T47D (cell line): ENCODE results near the gene DEPDC1B.
"Not testable (repeated sequence)": the region's sequence is repeated elsewhere in the genome, so short reads cannot be mapped to it uniquely, and the experiment has no call there.

ENCODE experiments used
- DNase-seq, 2 experiments: peaks; one replicate each; pipeline versions ENCODE4 v3.0.0 to v3.0.0-alpha.2; 2011 to 2012; ENCODE audit warnings: low read depth in 1 of 2, low spot score in 1 of 2
- JUND ChIP-seq: IDR thresholded peaks from 2 replicates; pipeline ENCODE4 v1.6.1; 2012; ENCODE audit warnings: low read depth
- in situ Hi-C: cut with HindIII; loops from 2 replicates; pipeline ENCODE4 v1.10.0; 2016; ENCODE audit warnings: low sequenced_read_pairs, low pct_unique_long_range_greater_than_20kb

DEPDC1B gene

DNA sequence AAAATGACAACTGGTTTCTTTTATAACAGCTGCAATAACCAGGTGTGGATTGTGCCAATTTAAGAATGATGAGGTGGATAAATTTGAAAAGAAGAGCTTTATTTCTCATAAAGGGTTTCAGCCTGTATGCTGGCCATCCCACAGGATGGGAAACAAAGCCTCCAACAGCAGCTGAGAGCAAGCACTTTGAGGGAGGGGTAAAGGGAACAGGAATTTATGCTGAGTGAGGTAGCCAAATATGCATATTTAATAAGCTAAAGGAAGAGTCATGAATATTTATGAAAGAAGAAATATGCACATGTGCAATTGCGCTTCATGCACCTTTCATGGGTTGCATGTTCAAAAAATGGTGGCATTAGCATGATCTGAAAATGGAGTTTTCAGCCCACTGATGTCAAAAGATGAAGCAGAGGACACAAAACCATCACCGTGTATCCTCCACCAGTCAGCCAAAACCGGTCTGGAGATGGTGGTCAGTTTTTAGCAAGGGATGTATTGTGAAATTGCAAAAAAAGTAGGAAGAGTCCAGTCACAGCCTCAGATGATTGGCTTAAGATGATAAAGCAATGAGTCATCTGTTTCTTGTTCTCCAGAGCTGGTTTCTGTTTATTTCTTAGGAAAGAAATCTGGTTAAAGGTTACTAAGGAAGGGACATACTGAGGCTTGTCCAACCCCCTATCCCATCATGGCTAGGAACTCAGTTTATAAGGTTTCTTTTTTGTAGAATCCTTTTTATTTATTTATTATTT, 47.9 kb downstream of the DEPDC1B start:
- TF ChIP-seq JUND, result no peak
- DNase-seq, result no peak
- in situ Hi-C loops, result no loop called here

DNA sequence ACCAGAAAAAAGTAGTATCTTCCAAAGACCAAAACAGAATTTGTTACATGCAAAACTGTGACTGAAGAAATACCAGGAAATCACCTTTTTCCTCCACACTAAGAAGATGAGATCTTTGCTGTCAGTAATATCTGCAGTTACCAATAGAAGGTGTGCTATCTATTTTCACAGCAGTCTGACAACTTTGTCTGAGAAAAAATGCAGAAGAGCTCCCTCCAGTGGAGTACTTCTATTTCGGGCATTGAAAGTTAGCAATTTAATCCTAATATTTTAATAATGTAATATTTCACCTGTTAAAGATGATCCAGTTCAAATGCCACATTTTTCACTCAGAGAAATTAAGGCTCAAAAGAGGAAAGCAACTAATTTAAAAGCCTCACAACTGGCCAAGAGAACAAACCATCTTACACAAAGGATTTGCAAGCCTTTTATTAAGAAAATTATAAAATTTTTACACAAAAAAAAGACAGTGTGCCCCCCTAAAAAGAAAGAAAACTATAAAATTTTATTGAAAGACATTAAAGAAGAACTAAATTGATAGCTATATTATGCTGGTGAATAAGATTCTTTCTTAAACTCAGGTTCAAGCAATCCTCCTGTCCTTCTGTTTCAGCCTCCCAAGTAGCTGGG, 50.6 kb downstream of the DEPDC1B start:
- DNase-seq, result peak in 1 of 2 experiments; percentile 62
- TF ChIP-seq JUND, result no peak
- in situ Hi-C loops, result no loop called here

GRCh38 chr5:60648175-60648574, 51.8 kb downstream of the DEPDC1B start:
- TF ChIP-seq JUND, result no peak
- in situ Hi-C loops, result no loop called here
- no peak for DNase-seq

DNA sequence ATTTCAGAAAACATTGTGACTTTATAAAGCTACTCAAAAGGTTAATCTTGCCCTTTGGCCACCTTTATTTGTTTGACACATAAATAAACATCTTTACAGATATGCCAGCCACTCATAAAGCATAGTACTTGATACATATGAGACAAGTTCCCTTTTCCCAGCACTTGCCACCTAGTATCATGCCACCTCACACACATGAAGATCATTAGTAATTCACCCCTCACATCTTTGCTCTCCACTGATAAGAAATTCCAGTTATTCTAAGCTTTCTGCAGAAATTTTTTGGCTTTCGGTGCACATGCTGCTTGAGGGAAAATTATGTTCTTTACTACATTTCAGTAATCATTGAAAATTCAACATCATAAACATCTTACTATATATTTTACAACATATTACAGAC, 59.1 kb downstream of the DEPDC1B start:
- DNase-seq, result no peak
- in situ Hi-C loops, result no loop called here
- no peak for TF ChIP-seq JUND

- TF ChIP-seq JUND, result no peak
- no peak for DNase-seq
- in situ Hi-C loops, result no loop called here
Measured at GRCh38 chr5:60639544-60639943, 60.4 kb downstream of the DEPDC1B start.

DNA sequence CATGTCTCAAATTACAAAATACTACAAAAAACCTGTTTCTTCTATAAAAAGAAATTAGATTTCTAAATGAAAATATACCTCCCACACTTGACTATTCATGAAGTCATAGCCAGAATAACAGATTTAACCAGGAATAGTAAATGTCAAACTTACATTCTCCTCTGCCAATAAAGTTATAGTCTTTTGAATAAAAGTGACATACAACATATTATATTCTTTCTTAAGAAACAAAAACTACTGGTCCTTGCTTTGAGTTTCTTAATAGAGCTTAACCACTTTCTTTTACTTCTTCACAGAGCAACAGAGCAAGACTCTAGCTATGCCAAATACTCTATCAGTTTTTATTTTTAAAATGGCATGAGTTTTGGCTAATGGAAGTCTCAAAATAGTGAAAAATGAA, 61.7 kb downstream of the DEPDC1B start:
- in situ Hi-C loops, result no loop called here
- no peak for DNase-seq
- no peak for TF ChIP-seq JUND

- TF ChIP-seq JUND, result no peak
- no peak for DNase-seq
- in situ Hi-C loops, result no loop called here
Measured at GRCh38 chr5:60636644-60637043, 63.3 kb downstream of the DEPDC1B start.

DNA sequence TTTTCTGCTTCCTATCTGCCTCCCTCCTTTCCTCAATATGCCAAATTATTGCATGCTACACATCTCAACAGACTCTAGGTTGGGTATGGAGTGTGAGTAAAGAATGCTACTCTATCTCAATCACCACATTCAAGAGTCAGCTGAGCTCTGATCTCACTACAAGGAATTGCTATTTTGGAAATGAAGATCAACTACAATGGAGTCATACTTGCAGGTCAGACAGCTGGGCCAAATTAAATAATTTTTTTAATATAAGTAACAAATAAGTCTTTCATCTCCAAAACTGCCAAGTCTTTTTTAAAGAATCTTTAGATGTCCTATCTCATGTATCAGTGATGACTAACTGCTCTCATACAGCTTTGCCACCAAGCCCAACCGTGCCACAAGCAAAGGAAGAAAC, 64.0 kb downstream of the DEPDC1B start:
- no peak for DNase-seq
- no peak for TF ChIP-seq JUND
- in situ Hi-C loops, result no loop called here

DNA sequence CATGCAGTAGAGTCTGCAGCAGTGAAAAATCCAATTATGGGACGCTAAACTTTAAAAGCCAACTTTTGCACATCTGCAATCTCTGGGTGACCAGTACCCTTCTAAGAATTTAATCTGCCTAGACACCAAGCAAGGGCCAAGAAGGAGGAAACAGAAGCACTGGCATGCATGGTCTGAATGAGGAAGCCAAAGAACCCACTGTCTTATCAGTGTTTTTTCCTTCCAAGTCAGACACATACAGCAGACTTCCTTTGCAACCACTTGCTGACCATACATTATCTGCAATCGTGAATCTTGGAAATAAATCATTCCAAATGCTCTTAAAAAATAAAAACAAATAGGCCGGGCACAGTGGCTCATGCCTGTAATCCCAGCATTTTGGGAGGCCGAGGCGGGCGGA, 65.9 kb downstream of the DEPDC1B start:
- no peak for DNase-seq
- in situ Hi-C loops, result no loop called here
- no peak for TF ChIP-seq JUND

DNA sequence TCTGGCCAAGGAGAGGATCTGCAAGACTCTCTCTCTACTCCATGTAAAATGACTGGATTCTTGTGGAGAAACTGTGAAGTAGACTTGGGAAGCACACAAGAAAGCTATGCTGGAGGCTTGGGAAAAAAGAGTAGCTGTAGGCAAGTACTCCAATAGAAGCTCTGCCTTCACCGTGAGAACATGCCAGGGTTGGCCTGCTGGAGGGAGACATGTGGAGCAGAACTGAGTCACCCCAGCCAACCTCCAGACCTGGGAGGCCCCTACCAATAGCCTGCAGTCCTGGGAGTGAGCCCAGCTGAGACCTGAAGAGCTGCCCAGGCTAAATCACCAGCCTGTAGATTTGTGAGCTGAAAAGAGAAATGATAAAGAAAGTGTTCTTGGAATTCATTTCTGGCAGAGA, 66.6 kb downstream of the DEPDC1B start:
- TF ChIP-seq JUND, result no peak
- no peak for DNase-seq
- in situ Hi-C loops, result no loop called here

DNA sequence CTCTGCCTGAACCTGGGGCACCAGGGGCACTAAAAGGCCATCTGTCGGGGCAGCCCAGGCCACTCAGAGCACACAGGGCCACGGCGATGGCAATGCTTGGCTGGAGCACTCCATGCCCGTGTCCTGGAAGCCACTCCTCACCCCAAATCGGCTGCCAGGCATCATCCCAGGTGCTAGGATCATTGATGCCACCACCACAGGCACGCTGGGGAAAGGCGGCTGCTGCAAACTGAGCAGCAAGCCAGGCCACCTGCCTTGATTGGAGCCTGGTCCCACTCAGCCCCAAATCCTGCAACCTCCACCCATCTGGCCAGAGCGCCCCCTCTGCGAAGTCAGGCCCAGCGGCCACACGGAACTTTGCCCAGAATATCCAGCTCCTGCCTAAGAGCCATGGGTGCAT, 67.8 kb downstream of the DEPDC1B start:
- DNase-seq, result no peak
- no peak for TF ChIP-seq JUND
- in situ Hi-C loops, result no loop called here

GRCh38 chr5:60630836-60631235, 69.1 kb downstream of the DEPDC1B start:
- TF ChIP-seq JUND, result no peak
- in situ Hi-C loops, result no loop called here
- DNase-seq, result no peak

DNA sequence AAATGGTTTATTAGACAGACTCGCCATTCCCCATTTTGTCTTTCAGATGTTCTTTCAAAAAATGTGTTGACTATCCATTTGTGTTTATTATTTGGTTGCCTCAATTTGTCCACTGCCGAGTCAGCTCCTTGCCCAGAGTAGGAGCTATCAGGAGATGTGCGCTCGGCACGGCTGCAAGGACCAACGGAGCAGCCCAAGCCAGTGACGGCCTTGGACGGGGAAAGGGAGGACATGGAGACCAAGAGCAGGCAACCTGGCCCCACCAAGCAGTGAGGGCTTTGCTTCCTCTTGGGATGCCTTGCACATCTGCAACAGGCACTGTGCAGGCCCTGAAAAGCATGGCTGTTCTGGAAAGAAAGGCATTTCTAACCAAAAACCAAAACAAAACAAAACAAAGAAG, 69.8 kb downstream of the DEPDC1B start:
- no peak for DNase-seq
- in situ Hi-C loops, result no loop called here
- no peak for TF ChIP-seq JUND

DNA sequence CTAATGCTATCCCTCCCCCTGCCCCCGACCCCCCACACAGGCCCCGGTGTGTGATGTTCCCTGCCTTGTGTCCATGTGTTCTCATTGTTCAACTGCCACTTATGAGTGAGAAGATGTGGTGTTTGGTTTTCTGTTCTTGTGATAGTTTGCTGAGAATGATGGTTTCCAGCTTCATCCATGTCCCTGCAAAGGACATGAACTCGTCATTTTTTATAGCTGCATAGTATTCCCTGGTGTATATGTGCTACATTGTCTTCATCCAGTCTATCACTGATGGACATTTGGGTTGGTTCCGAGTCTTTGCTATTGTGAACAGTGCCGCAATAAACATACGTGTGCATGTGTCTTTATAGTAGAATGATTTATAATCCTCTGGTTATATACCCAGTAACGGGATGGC, 75.1 kb downstream of the DEPDC1B start:
- DNase-seq, in situ Hi-C loops: not testable (repeated sequence)

DNA sequence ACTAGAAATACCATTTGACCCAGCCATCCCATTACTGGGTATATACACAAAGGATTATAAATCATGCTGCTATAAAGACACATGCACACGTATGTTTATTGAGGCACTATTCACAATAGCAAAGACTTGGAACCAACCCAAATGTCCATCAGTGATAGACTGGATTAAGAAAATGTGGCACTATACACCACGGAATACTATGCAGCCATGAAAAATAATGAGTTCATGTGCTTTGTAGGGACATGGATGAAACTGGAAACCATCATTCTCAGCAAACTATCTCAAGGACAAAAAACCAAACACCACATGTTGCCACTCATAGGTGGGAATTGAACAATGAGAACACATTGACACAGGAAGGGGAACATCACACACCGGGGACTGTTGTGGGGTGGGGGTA, 79.2 kb downstream of the DEPDC1B start:
- in situ Hi-C loops, result not testable (repeated sequence)

More for the DNA sequence above, 79.2 kb downstream of the DEPDC1B start:
- DNase-seq, result not testable (repeated sequence)
